ENCODE results near the gene ALS2CL.

The ALS2CL gene

DNA sequence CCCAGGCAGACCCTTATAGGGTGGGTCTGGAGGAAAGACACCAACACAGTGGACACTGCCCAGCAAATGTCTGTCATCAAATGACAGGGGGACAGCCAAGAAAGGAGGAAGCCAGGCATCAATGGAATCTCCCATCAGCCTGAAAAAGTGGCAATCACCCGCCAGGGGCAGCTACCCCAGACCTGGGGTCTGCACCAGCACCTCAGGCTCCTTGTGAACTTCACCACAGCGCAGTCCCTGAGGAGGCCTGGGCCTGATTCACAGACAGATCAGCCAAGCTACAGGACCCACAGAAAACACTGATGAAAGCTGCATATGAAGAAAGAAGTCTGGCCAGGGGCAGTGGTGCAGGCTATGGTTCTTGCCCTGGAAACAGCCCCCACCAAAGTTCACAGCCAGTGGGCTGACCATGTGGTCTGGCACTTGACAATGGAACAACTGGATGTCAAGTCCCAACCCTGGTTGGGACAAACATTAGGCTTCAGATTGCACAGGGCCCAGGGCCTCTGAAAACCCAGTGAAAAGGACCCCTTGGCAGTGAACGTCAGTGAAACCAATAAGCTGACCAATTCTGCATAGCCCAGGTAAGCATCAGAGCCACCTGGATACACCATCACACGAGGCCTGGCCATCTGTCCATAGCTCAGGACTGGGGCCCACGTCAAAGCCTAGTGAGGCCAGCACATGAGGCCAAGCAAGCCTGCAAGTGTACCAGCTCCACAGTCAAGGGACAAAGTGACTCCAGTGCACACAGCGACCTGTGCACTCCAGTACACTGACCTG is 29.1 kb downstream of the ALS2CL start:
- DNase-seq, result no peak

DNA sequence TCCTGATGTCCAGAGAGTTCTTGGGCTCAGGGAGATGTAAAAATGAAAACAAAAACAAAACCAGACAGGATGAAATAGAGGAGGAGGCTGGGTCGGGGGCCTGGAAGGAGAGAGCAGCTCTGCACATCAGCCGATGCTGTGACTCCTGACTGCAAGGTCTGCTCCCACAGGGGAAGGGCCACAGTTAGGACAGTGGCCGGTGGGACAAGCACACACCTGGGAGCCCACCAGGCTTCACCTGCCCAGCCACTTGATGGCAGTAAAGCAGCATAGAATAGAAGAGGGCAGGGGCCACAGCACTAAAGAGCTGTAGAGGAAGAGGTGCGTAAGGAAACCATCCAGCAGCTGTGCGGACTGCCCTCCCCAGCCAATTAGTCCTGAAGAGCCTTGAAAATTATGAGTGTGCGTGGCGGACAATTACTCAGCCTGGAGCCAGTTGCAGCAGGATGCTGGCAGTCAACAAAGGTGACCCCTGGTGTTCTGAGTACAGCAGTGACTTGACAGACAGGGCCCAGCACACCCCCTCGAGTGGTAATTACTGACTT is 29.8 kb downstream of the ALS2CL start:
- no peak for DNase-seq

GRCh38 chr3:46662771-46663551 is 30.5 kb downstream of the ALS2CL start:
- DNase-seq, result no peak

DNA sequence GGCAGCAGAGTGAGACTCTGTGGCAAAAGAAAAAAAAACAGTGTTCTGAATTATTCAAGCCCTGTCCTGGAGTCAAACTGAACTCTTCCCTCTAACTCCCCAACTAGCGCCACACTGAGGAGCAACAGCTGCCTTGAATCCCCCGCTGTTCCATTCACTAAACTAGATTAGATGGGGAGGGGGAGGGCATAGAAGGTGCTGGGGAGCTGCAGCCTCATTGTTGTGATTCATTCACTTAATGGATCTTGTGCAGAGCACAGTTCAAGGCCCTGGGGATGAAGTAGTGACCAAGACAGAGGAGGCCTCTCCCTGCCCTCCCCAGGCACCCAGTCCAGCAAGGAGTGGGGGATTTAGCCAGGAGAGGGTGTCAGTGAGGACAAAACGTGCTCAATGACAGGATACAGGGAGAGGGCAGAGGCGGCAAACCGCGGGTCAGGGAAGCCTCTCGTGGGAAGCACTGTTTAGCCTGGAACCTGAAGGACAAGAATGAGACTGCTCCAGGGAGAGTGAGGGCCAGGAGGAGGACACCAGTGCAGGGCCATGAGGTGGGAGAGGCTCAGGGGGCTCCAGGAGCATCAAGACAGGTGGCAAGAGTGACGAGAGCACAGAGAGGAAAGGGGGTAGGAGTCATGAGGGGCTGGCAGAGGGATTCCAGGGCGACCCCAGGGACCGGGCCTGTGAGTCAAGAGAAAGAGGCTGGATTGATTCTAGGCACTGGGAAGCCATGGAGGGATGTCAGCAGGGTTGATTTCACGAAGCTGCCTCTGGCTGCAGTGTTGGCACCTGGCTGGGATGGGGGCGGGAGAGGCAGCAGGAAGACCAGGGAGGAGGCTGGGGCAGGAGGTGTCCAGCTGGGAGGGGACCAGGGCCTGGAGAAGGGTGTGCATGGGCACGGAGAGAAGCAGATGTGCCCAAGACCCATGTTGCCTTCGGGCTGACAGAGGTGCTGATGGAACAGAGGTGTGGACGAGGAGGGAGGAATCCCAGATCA is 31.4 kb downstream of the ALS2CL start:
- DNase-seq, result no peak

GRCh38 chr3:46660543-46661523 is 32.6 kb downstream of the ALS2CL start:
- DNase-seq, result no peak

- DNase-seq, result no peak
Observed at GRCh38 chr3:46660003-46660402, 33.5 kb downstream of the ALS2CL start.

DNA sequence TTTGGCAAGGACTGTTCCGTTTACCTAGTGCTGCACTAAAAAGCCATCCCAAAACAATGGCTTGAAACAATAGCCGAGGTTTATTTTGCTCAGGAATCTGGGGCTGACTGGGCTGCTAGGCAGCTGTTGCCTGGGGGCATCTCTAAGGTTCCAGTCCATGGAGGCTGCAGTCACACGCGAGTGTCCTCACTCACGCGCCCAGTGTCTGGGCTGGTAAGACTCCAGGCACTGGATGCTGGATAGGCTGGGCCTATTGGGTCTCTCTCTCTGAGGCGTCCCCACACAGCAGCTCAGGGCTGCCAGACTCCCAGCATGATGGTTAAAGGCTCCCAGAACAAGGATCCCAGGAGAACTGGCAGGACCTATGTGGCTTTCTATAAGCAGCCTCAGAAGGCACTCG is 34.2 kb downstream of the ALS2CL start:
- DNase-seq, result peak; percentile 26

GRCh38 chr3:46656778-46657556 is 36.5 kb downstream of the ALS2CL start:
- no peak for DNase-seq

GRCh38 chr3:46655271-46655670 is 38.2 kb downstream of the ALS2CL start:
- no peak for DNase-seq

DNA sequence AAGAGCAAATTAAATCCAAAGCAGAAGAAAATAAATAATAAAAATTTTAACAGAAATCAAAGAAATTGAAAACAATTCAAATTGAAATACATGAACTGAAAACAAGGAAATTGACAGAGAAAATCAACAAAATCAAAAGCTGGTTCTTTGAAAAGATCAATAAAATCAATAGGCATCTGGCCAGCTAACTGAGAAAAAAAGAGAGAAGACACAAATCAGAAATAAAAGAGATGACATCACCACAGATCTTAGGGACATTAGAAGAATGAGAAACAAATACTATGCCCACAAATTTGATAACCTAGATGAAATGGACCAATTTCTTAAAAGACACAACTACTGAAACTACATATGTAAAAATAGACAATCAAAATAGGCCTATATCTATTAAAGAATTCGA is 42.4 kb downstream of the ALS2CL start:
- no peak for DNase-seq

DNA sequence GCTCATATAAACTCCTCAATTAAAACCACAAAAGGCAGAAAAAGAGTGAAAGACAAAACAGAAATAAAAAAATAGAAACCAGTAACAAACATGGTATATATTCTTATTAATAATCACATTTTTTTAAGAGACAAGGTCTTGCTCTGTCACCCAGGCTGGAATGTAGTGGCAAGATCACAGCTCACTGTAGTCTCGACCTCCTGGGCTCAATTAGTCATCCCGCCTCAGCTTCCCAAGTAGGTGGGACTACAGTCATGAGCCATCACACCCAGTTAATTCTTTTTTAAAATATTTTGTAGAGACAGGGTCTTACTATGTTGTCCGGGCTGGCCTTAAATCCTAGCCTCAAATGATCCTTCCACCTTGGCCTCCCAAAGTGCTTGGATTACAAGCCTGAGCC is 44.0 kb downstream of the ALS2CL start:
- no peak for DNase-seq

DNA sequence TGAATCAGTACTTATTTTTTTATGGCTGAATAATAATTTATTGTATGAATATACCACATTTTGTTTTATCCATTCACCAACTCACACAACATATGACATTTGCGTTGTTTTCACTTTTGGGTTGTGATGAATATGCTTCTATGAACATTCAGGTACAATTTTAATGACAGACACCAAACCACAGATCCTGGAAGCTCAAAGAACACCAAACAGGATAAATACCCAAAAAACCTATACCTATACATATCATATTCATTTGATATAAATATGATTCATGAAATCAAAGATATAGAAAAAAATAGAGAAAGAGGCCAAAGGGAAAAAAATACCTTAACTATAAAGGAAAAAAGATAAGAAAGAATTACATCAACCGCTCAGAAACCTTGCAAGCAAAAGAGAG is 45.4 kb downstream of the ALS2CL start:
- DNase-seq, result no peak

DNA sequence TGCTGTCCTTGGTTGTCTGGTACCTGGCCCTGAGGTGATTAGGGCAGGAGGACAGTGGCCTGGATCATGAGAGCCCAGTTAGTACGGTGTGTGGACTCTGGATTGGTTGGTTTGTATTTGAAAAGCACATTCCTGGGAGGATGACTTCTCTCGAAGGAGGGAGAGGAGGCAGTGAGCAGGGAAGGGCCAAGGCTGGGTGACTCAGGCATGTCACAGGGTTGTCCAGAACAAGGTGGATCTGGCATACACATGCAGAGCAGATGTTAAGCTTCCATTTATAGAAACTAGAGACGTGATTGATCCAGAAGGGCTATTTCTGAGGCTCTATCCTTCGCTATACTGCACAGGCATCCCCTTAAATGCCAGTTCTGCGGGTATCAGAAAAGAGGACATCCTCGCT is 46.8 kb downstream of the ALS2CL start:
- DNase-seq, result peak; percentile 9

DNA sequence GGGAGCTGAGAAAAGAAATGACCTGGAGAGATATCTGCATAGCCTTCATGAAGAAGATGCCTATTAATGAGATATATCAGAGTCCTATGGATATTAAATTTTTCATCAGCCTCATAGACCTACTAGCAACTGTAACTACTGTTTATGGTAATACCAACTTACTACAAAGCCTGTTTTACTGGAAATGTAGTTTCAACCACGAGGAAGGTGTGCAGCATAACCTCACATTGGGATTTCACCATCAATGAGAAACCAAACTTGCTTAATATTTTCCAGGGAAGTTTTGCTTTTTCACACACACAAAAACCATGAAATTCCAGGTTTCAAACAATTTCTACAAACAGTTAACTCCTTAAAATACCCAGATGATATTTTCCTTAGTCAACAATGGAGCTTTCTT is 49.8 kb downstream of the ALS2CL start:
- no peak for DNase-seq

- DNase-seq, result no peak
Observed at GRCh38 chr3:46642971-46643370, 50.5 kb downstream of the ALS2CL start.

- DNase-seq, result no peak
Observed at GRCh38 chr3:46640927-46641326, 52.6 kb downstream of the ALS2CL start.

DNA sequence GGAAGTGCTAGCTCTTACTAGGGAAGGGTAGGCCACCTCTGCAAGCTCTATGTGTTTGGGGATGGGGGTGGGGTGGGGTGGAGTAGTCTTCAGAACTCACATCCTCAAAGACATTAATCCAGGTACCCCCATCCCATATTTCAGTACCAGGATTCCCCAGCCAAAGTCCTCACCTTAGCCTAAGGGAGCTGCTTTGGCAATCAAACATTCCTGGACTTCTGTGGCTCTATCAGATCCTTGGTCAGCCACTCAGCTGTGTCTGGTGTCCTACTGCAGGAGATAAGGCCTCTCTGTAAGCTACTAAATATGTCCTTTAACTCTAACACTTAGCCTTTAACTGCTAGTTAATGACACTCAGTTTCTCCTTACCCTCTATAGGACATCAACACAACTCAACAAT is 54.3 kb downstream of the ALS2CL start:
- no peak for DNase-seq

GRCh38 chr3:46634856-46635255 is 58.6 kb downstream of the ALS2CL start:
- no peak for DNase-seq

- DNase-seq, result no peak
Observed at GRCh38 chr3:46632792-46633191, 60.7 kb downstream of the ALS2CL start.

All from amniotic stem cell (primary cell).